ENCODE data around the gene CRHR2. TPM values are rescaled to one million over a fixed set of nuclear protein-coding genes. Genes with fewer than 3 reads are reported as not detected.

Gene CRHR2
- total and polyA plus RNA-seq, 2 of the 13 experiments (the other 11 are each of a cell fraction or from before 2014, with no cell fraction given), result not detected

DNA sequence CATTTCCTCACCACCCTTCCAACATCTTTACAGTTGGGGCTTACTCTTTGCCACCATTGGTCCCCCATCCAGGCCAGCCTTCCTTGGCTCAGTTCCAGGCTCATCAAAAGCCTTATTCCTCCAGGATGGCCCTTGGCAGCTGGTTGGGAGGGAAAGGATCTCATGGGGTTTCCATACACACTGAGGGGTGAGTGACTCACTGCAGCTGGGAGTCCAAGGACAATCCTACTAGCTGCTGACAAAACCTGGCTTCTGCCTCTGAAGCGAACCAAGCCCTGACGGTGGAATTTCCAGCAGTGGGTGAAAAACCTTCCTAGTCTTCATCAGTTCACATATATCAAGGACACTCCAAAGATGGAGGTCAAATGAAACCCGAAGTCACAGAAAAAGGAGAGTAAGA is 22.9 kb downstream of the CRHR2 start:
- Histone ChIP-seq H4K20me1 (ENCODE audit: insufficient read depth, low read length) (no peaks in the 10 kb centered on the region), H3K9ac (ENCODE audit: insufficient read depth, low read depth, low read length) (no peak overlapping the region), H2AFZ (ENCODE audit: low read length) (no peak overlapping the region), H3K27me3 (ENCODE audit: control insufficient read depth in 1 of 2, insufficient read depth in 2 of 2, low read length in 2 of 2) (peaks cover 0 to 10% of the 10 kb centered on the region in 2 experiments; a peak in 2 of 5 replicates), H3K4me3 (replicated peaks in 1 of 3; ENCODE audit: insufficient read depth in 1 of 3, low read depth in 2 of 3, low read length in 3 of 3) (no peak overlapping the region), H3K79me2 (ENCODE audit: insufficient read depth, low read length) (no peaks in the 10 kb centered on the region), H3K27ac (ENCODE audit: extremely low read length, insufficient read depth, low read length) (no peak overlapping the region), H3K9me3 (ENCODE audit: low read length) (no peaks in the 10 kb centered on the region), H3K4me1 (ENCODE audit: insufficient read depth, low read length) (no peaks in the 10 kb centered on the region), H3K36me3 (replicated peaks in 1 of 2; ENCODE audit: control insufficient read depth in 1 of 2, insufficient read depth in 2 of 2, low read length in 2 of 2) (no peaks in the 10 kb centered on the region), H3K4me2 (ENCODE audit: low read depth, low read length) (no peak overlapping the region)
- no peak for DNase-seq (ENCODE audit: low spot score)
- TF ChIP-seq FOSL2 (CRISPR knock-in tag; IDR thresholded peaks at IDR 0.05), result no peak
- no peak for TF ChIP-seq ATRX (CRISPR knock-in tag; IDR thresholded peaks at IDR 0.05; ENCODE audit: borderline replicate concordance)
- TF ChIP-seq, protein P1, sequence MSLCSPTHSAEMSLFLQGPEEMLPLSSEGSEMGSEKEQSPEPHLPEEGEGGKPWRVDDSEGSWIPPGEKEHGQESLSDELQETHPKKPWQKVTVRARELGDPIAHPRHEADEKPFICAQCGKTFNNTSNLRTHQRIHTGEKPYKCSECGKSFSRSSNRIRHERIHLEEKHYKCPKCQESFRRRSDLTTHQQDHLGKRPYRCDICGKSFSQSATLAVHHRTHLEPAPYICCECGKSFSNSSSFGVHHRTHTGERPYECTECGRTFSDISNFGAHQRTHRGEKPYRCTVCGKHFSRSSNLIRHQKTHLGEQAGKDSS (CRISPR knock-in tag; IDR thresholded peaks at IDR 0.05; ENCODE audit: borderline replicate concordance, low read depth), result no peak
- no peak for TF ChIP-seq ZFP82 (CRISPR knock-in tag; IDR thresholded peaks at IDR 0.05; ENCODE audit: borderline replicate concordance)
- no peak for TF ChIP-seq SUZ12 (IDR thresholded peaks at IDR 0.05; ENCODE audit: low read depth, low read length)
- TF ChIP-seq ZNF570 (CRISPR knock-in tag; IDR thresholded peaks at IDR 0.05; ENCODE audit: borderline replicate concordance), result no peak
- TF ChIP-seq ATF1 (CRISPR knock-in tag; IDR thresholded peaks at IDR 0.05), result no peak
- TF ChIP-seq, protein P2, sequence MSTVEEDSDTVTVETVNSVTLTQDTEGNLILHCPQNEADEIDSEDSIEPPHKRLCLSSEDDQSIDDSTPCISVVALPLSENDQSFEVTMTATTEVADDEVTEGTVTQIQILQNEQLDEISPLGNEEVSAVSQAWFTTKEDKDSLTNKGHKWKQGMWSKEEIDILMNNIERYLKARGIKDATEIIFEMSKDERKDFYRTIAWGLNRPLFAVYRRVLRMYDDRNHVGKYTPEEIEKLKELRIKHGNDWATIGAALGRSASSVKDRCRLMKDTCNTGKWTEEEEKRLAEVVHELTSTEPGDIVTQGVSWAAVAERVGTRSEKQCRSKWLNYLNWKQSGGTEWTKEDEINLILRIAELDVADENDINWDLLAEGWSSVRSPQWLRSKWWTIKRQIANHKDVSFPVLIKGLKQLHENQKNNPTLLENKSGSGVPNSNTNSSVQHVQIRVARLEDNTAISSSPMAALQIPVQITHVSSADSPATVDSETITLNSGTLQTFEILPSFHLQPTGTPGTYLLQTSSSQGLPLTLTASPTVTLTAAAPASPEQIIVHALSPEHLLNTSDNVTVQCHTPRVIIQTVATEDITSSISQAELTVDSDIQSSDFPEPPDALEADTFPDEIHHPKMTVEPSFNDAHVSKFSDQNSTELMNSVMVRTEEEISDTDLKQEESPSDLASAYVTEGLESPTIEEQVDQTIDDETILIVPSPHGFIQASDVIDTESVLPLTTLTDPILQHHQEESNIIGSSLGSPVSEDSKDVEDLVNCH (CRISPR knock-in tag; IDR thresholded peaks at IDR 0.05), result no peak
- no peak for TF ChIP-seq POLR2A (IDR thresholded peaks at IDR 0.05; ENCODE audit: insufficient read depth in 1 of 2, low read depth in 2 of 2, low read length in 2 of 2)
- no peak for TF ChIP-seq SALL1 (CRISPR knock-in tag; IDR thresholded peaks at IDR 0.05)
- TF ChIP-seq, protein P3, sequence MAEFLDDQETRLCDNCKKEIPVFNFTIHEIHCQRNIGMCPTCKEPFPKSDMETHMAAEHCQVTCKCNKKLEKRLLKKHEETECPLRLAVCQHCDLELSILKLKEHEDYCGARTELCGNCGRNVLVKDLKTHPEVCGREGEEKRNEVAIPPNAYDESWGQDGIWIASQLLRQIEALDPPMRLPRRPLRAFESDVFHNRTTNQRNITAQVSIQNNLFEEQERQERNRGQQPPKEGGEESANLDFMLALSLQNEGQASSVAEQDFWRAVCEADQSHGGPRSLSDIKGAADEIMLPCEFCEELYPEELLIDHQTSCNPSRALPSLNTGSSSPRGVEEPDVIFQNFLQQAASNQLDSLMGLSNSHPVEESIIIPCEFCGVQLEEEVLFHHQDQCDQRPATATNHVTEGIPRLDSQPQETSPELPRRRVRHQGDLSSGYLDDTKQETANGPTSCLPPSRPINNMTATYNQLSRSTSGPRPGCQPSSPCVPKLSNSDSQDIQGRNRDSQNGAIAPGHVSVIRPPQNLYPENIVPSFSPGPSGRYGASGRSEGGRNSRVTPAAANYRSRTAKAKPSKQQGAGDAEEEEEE (CRISPR knock-in tag; IDR thresholded peaks at IDR 0.05; ENCODE audit: borderline replicate concordance), result no peak
- no peak for TF ChIP-seq THYN1 (CRISPR knock-in tag; IDR thresholded peaks at IDR 0.05; ENCODE audit: borderline replicate concordance, low read depth)
- TF ChIP-seq, protein P4, sequence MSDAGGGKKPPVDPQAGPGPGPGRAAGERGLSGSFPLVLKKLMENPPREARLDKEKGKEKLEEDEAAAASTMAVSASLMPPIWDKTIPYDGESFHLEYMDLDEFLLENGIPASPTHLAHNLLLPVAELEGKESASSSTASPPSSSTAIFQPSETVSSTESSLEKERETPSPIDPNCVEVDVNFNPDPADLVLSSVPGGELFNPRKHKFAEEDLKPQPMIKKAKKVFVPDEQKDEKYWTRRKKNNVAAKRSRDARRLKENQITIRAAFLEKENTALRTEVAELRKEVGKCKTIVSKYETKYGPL (CRISPR knock-in tag; IDR thresholded peaks at IDR 0.05), result no peak
- TF ChIP-seq, protein P5, sequence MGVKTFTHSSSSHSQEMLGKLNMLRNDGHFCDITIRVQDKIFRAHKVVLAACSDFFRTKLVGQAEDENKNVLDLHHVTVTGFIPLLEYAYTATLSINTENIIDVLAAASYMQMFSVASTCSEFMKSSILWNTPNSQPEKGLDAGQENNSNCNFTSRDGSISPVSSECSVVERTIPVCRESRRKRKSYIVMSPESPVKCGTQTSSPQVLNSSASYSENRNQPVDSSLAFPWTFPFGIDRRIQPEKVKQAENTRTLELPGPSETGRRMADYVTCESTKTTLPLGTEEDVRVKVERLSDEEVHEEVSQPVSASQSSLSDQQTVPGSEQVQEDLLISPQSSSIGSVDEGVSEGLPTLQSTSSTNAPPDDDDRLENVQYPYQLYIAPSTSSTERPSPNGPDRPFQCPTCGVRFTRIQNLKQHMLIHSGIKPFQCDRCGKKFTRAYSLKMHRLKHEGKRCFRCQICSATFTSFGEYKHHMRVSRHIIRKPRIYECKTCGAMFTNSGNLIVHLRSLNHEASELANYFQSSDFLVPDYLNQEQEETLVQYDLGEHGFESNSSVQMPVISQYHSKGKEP (CRISPR knock-in tag; IDR thresholded peaks at IDR 0.05), result no peak
- ChIA-PET CTCF (ENCODE audit: low intra/inter-chr PET ratio, low total read pairs) (no interaction called here), POLR2A (no interaction called here)
- WGBS (ENCODE audit: low lambda C conversion rate), result 3% methylated on average over 3 of the region's 3 CpGs
- intact Hi-C loops (cut with micrococcal nuclease; ENCODE audit: unreplicated experiment) (no loop called here), in situ Hi-C loops (cut with HindIII; ENCODE audit: extremely low pct_ligation_motif_present, low pct_unique_long_range_greater_than_20kb) (no loop called here)
- ATAC-seq, result no peak
- BruUV-seq (replicated peaks), result no TSS peak
- FAIRE-seq, result no peak
